ENCODE results near the gene BCL7C. TPM values are rescaled to one million over a fixed set of nuclear protein-coding genes. Genes with fewer than 3 reads are reported as not detected.

The BCL7C gene
- total and polyA plus RNA-seq, 2 of the 8 experiments (the other 6 are each of a cell fraction or from before 2014, with no cell fraction given): 8.6 to 17.2 TPM

GRCh38 chr16:30842971-30843370, 50.9 kb downstream of the BCL7C start (continued):
- TF ChIP-seq CHD7 (IDR thresholded peaks at IDR 0.05; ENCODE audit: insufficient replicate concordance, low read length): no peak
- no peak for TF ChIP-seq YY1 (IDR thresholded peaks at IDR 0.05; ENCODE audit: low read depth, low read length)
- TF ChIP-seq, protein P1, sequence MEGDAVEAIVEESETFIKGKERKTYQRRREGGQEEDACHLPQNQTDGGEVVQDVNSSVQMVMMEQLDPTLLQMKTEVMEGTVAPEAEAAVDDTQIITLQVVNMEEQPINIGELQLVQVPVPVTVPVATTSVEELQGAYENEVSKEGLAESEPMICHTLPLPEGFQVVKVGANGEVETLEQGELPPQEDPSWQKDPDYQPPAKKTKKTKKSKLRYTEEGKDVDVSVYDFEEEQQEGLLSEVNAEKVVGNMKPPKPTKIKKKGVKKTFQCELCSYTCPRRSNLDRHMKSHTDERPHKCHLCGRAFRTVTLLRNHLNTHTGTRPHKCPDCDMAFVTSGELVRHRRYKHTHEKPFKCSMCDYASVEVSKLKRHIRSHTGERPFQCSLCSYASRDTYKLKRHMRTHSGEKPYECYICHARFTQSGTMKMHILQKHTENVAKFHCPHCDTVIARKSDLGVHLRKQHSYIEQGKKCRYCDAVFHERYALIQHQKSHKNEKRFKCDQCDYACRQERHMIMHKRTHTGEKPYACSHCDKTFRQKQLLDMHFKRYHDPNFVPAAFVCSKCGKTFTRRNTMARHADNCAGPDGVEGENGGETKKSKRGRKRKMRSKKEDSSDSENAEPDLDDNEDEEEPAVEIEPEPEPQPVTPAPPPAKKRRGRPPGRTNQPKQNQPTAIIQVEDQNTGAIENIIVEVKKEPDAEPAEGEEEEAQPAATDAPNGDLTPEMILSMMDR (IDR thresholded peaks at IDR 0.05; ENCODE audit: control extremely low read depth in 1 of 3, insufficient read depth in 1 of 3, low read depth in 1 of 3, low read length in 3 of 3): no peak
- TF ChIP-seq EP300 (IDR thresholded peaks at IDR 0.05; ENCODE audit: borderline replicate concordance in 1 of 2, low read depth in 2 of 2, low read length in 2 of 2): no peak
